Heart left ventricle (tissue), 16 donors: Measurements from ENCODE around the gene GPALPP1. TPM values are rescaled to one million over a fixed set of nuclear protein-coding genes. Genes with fewer than 3 reads are reported as not detected.

Experiments
- ATAC-seq, 4 donors: fragments of 200-7000 bp; cut with Tn5 transposase; one replicate each; pipeline ENCODE4 v1.9.1; 2020 to 2022; ENCODE audit warnings: moderate library complexity in 4 of 4, mild to moderate bottlenecking in 3 of 4, moderate number of reproducible peaks in 1 of 4
- DNase-seq, 5 donors: peaks; one replicate each; pipeline ENCODE4 v3.0.0-alpha.2; 2020
- H3K27ac ChIP-seq, 12 donors: fragments of 200-600 bp; sonication (generic) in 4 of 12; one replicate each; pipeline versions ENCODE4 v1.5.0 to v1.8.0; 2016 to 2022; ENCODE audit warnings: mild to moderate bottlenecking in 2 of 12
- H3K27me3 ChIP-seq, 9 donors: fragments of 200-600 bp; sonication (generic) in 2 of 9; one replicate each; pipeline versions ENCODE4 v1.5.1 to v1.8.0; 2016 to 2022; ENCODE audit warnings: mild to moderate bottlenecking in 3 of 9
- H3K36me3 ChIP-seq, 9 donors: fragments of 200-600 bp; sonication (generic) in 2 of 9; one replicate each; pipeline versions ENCODE4 v1.5.0 to v1.8.0; 2018 to 2022; ENCODE audit warnings: mild to moderate bottlenecking in 2 of 9
- H3K4me1 ChIP-seq, 12 donors: fragments of 200-600 bp; sonication (generic) in 4 of 12; one replicate each; pipeline versions ENCODE4 v1.5.0 to v1.8.0; 2016 to 2022; ENCODE audit warnings: mild to moderate bottlenecking in 3 of 12
- H3K4me3 ChIP-seq, 12 donors: fragments of 200-600 bp; sonication (generic) in 4 of 12; one replicate each; pipeline versions ENCODE4 v1.5.0 to v1.8.0; 2017 to 2022; ENCODE audit warnings: mild to moderate bottlenecking in 9 of 12, moderate library complexity in 4 of 12
- H3K9me3 ChIP-seq, 12 donors: fragments of 200-600 bp; sonication (generic) in 4 of 12; one replicate each; pipeline versions ENCODE4 v1.5.0 to v1.8.0; 2016 to 2022; ENCODE audit warnings: mild to moderate bottlenecking in 1 of 12
- CTCF ChIP-seq, 12 donors: fragments of 200-600 bp; sonication (generic) in 4 of 12; IDR thresholded peaks; one replicate each; pipeline versions ENCODE4 v1.5.0 to v1.8.0; 2018 to 2022; ENCODE audit warnings: antibody characterized with exemption in 12 of 12, mild to moderate bottlenecking in 5 of 12
- POLR2A ChIP-seq, 2 donors: fragments of 450-650 bp; IDR thresholded peaks; one replicate each; pipeline ENCODE4 v1.6.1; 2017; ENCODE audit warnings: antibody characterized with exemption in 2 of 2, mild to moderate bottlenecking in 2 of 2, moderate library complexity in 2 of 2
- WGBS, 4 donors: extraction: QIAGEN DNeasy Blood & Tissue Kit in 2 of 4; methylation state at CpG; one replicate each; pipeline versions ENCODE4 v1.1.5 to v1.1.7; 2013 to 2018; 5-methylcytosine and 5-hydroxymethylcytosine counted together
- intact Hi-C, 10 donors: fragments of 100-400 bp; cut with DNase I; formaldehyde crosslinking; loops; one replicate each; pipeline versions ENCODE4 v1.11.1 to v1.14.2; 2022
- polyA plus RNA-seq, 2 donors: library from polyadenylated mRNA; stranded (reverse); fragments of 200-250 nt; gene quantifications; one replicate each; pipeline ENCODE4 v1.2.3, GENCODE V29; 2013
- total RNA-seq, 9 donors: library from RNA; depleted of rRNA in 2 of 9; stranded (reverse); fragments of >200 nt in 2 of 9; fragmentation: NEBNext Ultra II Directional in 3 of 9; extraction: Animal tissue kit (Norgen Biotek cat#: 25700) in 3 of 9; gene quantifications; one replicate each; pipeline versions ENCODE4 v1.1.0 to v1.2.4, GENCODE V29; 2016 to 2023
- donor health status: ischemic (EF 13 %, LVEDD 7.1; RV severe dilation, severe dysfunction).
- donor health status: healthy with polysubstance abuse.
- donor health status: DM: no; HTN: yes; CAD: no.
- donor health status: DM: no; HTN: no; CAD: no.
- donor health status: ischemic (EF 25% LVEDD 6.9; RV normal size, moderate dysfunction).
- donor health status: ischemic (EF 25% LVEDD 5.7; RV mildly dilated, moderate dysfunction).
- donor health status: healthy.
- donor health status: DM: yes; HTN: yes; CAD: no.
- donor health status: ischemic (EF 35%, LVEDD 5.7; RV mildly dilated, moderate dysfunction).
- donor health status: nonischemic (EF 11% LVEDD 7.7; RV severe dilation, severe dysfunction).
- donor health status: DM: yes; HTN: yes; CAD: no.
- donor health status: PGD.
- donor health status: ischemic (EF 29% LVEDD 5.4; RV normal size, mild dysfunction).
- donor health status: nonischemic (EF 23%, LVEDD 6.1; RV moderate dilation, normal function).

The GPALPP1 gene
- total and polyA plus RNA-seq, 11 donors: 5.4 to 16.1 (median 12.2) TPM

- 34 to 50% (median 36%) methylated on average over 5 of the region's 5 CpGs for WGBS, 4 donors
- ATAC-seq: peak in 2 of 4 donors; percentile 26 to 33
Observed at GRCh38 chr13:45051315-45051714, 62.0 kb downstream of the GPALPP1 start.

GRCh38 chr13:45055198-45055901, 66.0 kb downstream of the GPALPP1 start:
- peaks cover 0 to 16% (median 2%) of the 10 kb centered on the region in 12 donors for H3K4me1 ChIP-seq

More at GRCh38 chr13:45051315-45051714, 62.0 kb downstream of the GPALPP1 start:
- Histone ChIP-seq H3K36me3 (no peaks in the 10 kb centered on the region), H3K27ac (no peak overlapping the region), H3K4me3 (no peak overlapping the region), H3K27me3 (no peaks in the 10 kb centered on the region), H3K9me3 (no peaks in the 10 kb centered on the region), H3K4me1 (peaks cover 0 to 24% (median 2%) of the 10 kb centered on the region in 12 donors)
- intact Hi-C loops: loop anchor here in 1 of 10 donors (5.0 kb wide), 1 partner anchor 256 kb away; no protein-coding TSS in a partner anchor
- TF ChIP-seq CTCF (IDR thresholded peaks at IDR 0.05): no peak
- no peak for TF ChIP-seq POLR2A (IDR thresholded peaks at IDR 0.05)
- DNase-seq: no peak

GRCh38 chr13:45055902-45056648, 66.7 kb downstream of the GPALPP1 start:
- 43 to 65% (median 47%) methylated on average over 7 of the region's 7 CpGs for WGBS, 4 donors
- Histone ChIP-seq H3K27ac (peak overlapping the region in 7 of 12 donors; percentile 29 to 69 (median 38)), H3K9me3 (no peaks in the 10 kb centered on the region), H3K27me3 (no peaks in the 10 kb centered on the region), H3K4me3 (peak overlapping the region in 1 of 12 donors; percentile 0), H3K36me3 (no peaks in the 10 kb centered on the region), H3K4me1 (peaks cover 0 to 16% (median 2%) of the 10 kb centered on the region in 12 donors)
- TF ChIP-seq CTCF (IDR thresholded peaks at IDR 0.05) (no peak), POLR2A (IDR thresholded peaks at IDR 0.05) (no peak)
- intact Hi-C loops: no loop called here
- ATAC-seq (peak in 3 of 4 donors; percentile 17 to 56 (median 47)), DNase-seq (no peak)

More at GRCh38 chr13:45055198-45055901, 66.0 kb downstream of the GPALPP1 start:
- 44 to 58% (median 51%) methylated on average over 8 of the region's 8 CpGs for WGBS, 4 donors
- Histone ChIP-seq H3K27me3 (no peaks in the 10 kb centered on the region), H3K36me3 (no peaks in the 10 kb centered on the region), H3K27ac (peak overlapping the region in 7 of 12 donors; percentile 29 to 69 (median 38)), H3K4me3 (no peak overlapping the region), H3K9me3 (no peaks in the 10 kb centered on the region)
- intact Hi-C loops: no loop called here
- TF ChIP-seq CTCF (IDR thresholded peaks at IDR 0.05) (no peak), POLR2A (IDR thresholded peaks at IDR 0.05) (no peak)
- DNase-seq: no peak
- ATAC-seq: peak in 1 of 4 donors; percentile 85

GRCh38 chr13:45060062-45060461, 70.7 kb downstream of the GPALPP1 start:
- no peak for ATAC-seq
- H3K27ac ChIP-seq: no peak overlapping the region
- WGBS, 4 donors: 93 to 98% (median 97%) methylated on average over 3 of the region's 3 CpGs

More at GRCh38 chr13:45060062-45060461, 70.7 kb downstream of the GPALPP1 start:
- intact Hi-C loops: no loop called here
- Histone ChIP-seq H3K4me1 (peaks cover 0 to 14% (median 2%) of the 10 kb centered on the region in 12 donors), H3K4me3 (no peak overlapping the region), H3K36me3 (no peaks in the 10 kb centered on the region), H3K27me3 (no peaks in the 10 kb centered on the region), H3K9me3 (no peaks in the 10 kb centered on the region)
- no peak for DNase-seq
- TF ChIP-seq POLR2A (IDR thresholded peaks at IDR 0.05): no peak
- TF ChIP-seq CTCF (IDR thresholded peaks at IDR 0.05): no peak
